PC-9 (cell line): Measurements from ENCODE around the gene TMEM14A. TPM values are rescaled to one million over a fixed set of nuclear protein-coding genes. Genes with fewer than 3 reads are reported as not detected.
"Not testable (repeated sequence)": the region's sequence is repeated elsewhere in the genome, so short reads cannot be mapped to it uniquely, and the experiment has no call there.

ENCODE experiments used
- BruUV-seq: library from RNA; stranded (reverse); fragments of 400-500 nt; replicated peaks from 2 replicates; lab custom pipeline; 2021; lab: Mats Ljungman, UMichigan
- CTCF ChIA-PET: fragments of 300-600 bp; sonication (Branson Sonifier 250); formaldehyde crosslinking; loops from one replicate; lab custom pipeline; 2022; ENCODE audit warnings: antibody characterized with exemption; lab: Charles Lee
- POLR2A ChIA-PET: fragments of 300-600 bp; sonication (Branson Sonifier 250); formaldehyde crosslinking; loops from one replicate; lab custom pipeline; 2022; ENCODE audit warnings: antibody characterized with exemption; ENCODE audit not compliant: unreplicated experiment; lab: Charles Lee
- DNase-seq, 2 experiments: peaks; one replicate each; pipeline versions ENCODE4 v3.0.0 to v3.0.0-alpha.2; 2015 to 2022; ENCODE audit warnings: mixed read lengths in 1 of 2
- H2AFZ ChIP-seq: fragments of 200-600 bp; sonication (generic); 2 replicates; pipeline ENCODE4 v1.8.1; 2017; ENCODE audit warnings: antibody characterized with exemption
- H3F3A ChIP-seq: fragments of 200-600 bp; sonication (generic); 2 replicates; pipeline ENCODE4 v1.8.1; 2017; ENCODE audit warnings: antibody characterized with exemption, mild to moderate bottlenecking, low read depth; ENCODE audit not compliant: insufficient read depth
- H3K27ac ChIP-seq: fragments of 200-600 bp; sonication (generic); 2 replicates; pipeline ENCODE4 v1.6.1; 2016; ENCODE audit warnings: mixed run types
- H3K27me3 ChIP-seq: fragments of 200-600 bp; sonication (generic); 2 replicates; pipeline ENCODE4 v1.6.1; 2016; ENCODE audit warnings: low read depth, mixed run types; ENCODE audit not compliant: insufficient read depth
- H3K36me3 ChIP-seq: fragments of 200-600 bp; sonication (generic); 2 replicates; pipeline ENCODE4 v1.6.1; 2016; ENCODE audit warnings: low read depth, mixed run types
- H3K4me1 ChIP-seq: fragments of 200-600 bp; sonication (generic); replicated peaks from 2 replicates; pipeline ENCODE4 v1.6.1; 2016; ENCODE audit warnings: mixed run types; ENCODE audit not compliant: insufficient read depth
- H3K4me2 ChIP-seq: fragments of 200-600 bp; sonication (generic); 2 replicates; pipeline ENCODE4 v1.6.1; 2017; ENCODE audit warnings: mixed run types
- H3K4me3 ChIP-seq: fragments of 200-600 bp; sonication (generic); 2 replicates; pipeline ENCODE4 v1.6.1; 2016; ENCODE audit warnings: mixed run types
- H3K79me2 ChIP-seq: fragments of 200-600 bp; sonication (generic); 2 replicates; pipeline ENCODE4 v1.6.1; 2017; ENCODE audit warnings: low read depth, mixed run types
- H3K9me2 ChIP-seq: fragments of 200-600 bp; sonication (generic); 2 replicates; pipeline ENCODE4 v1.8.1; 2017; ENCODE audit warnings: mild to moderate bottlenecking; ENCODE audit not compliant: insufficient read depth
- H3K9me3 ChIP-seq: fragments of 200-600 bp; sonication (generic); 2 replicates; pipeline ENCODE4 v1.8.1; 2016; ENCODE audit warnings: low read depth; ENCODE audit not compliant: insufficient read depth
- H4K20me1 ChIP-seq: fragments of 200-600 bp; sonication (generic); 2 replicates; pipeline ENCODE4 v1.8.1; 2017; ENCODE audit not compliant: insufficient read depth
- EZH2 ChIP-seq: fragments of 200-600 bp; sonication (generic); IDR thresholded peaks from 2 replicates; pipeline ENCODE4 v1.8.0; 2017; ENCODE audit warnings: antibody characterized with exemption, low read depth
- intact Hi-C: fragments of 100-400 bp; cut with micrococcal nuclease; formaldehyde crosslinking; loops from one replicate; pipeline ENCODE4 v1.10.0; 2022; ENCODE audit not compliant: unreplicated experiment
- total RNA-seq: library from RNA; stranded (reverse); gene quantifications from 2 replicates; pipeline ENCODE4 v1.2.3, GENCODE V29; 2021
- TF ChIP-seq, protein P1 (sequence below): fragments of 200-600 bp; sonication (generic); conservative IDR thresholded peaks from 2 replicates; pipeline ENCODE4 v1.6.1; 2017; ENCODE audit warnings: mixed run types, antibody characterized with exemption, mild to moderate bottlenecking, moderate library complexity

Gene TMEM14A
- total RNA-seq, 1 experiment from 2014 or later: 75.2 TPM

DNA sequence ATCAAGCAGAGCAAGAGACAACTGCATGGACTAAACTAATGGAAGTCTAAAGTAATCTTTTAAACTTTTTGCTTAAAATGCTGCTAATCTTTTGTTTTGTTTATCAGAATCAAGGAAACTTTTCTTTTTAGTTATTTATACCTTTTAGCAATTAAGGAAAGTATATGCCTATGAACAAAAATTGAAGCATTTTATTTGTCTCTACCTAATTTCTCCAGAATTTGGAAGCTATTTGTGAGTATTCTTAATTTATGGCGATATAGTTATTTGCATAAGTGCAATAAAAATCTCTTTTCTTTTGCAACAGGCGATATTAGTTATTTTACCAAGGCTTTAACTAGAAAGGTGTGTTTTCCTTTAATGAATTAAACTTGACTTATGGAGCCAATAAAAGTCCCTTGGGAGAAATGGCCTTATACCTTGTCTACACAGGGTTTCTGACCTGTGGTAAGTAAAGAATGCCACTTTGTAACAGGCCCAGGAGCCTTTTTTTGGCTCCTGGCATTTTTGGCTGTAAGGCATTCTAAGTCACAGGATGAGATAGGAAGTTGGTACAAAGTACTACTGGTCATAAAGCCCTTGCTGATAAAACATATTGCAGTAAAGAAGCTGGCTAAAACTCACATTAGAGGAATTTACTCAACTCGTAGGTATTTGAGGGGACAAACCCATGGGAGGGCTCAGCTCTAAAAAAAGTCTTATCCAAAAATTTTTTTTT, 37.2 kb downstream of the TMEM14A start:
- peaks cover 7% of the 10 kb centered on the region; the same call in 1 of the 2 replicates for H3K9me3 ChIP-seq
- no peak overlapping the region for H2AFZ ChIP-seq
- H3K4me1 ChIP-seq: no peaks in the 10 kb centered on the region
- H3K79me2 ChIP-seq: no peaks in the 10 kb centered on the region
- no peaks in the 10 kb centered on the region for H4K20me1 ChIP-seq
- H3K36me3 ChIP-seq: no peaks in the 10 kb centered on the region
- no peak overlapping the region for H3K4me2 ChIP-seq
- no peak overlapping the region for H3K4me3 ChIP-seq
- no peaks in the 10 kb centered on the region for H3K9me2 ChIP-seq
- CTCF ChIA-PET: no interaction called here
- intact Hi-C loops: no loop called here
- no peaks in the 10 kb centered on the region for H3K27me3 ChIP-seq
- H3F3A ChIP-seq: no peaks in the 10 kb centered on the region
- TF ChIP-seq EZH2: no peak
- TF ChIP-seq, protein P1, sequence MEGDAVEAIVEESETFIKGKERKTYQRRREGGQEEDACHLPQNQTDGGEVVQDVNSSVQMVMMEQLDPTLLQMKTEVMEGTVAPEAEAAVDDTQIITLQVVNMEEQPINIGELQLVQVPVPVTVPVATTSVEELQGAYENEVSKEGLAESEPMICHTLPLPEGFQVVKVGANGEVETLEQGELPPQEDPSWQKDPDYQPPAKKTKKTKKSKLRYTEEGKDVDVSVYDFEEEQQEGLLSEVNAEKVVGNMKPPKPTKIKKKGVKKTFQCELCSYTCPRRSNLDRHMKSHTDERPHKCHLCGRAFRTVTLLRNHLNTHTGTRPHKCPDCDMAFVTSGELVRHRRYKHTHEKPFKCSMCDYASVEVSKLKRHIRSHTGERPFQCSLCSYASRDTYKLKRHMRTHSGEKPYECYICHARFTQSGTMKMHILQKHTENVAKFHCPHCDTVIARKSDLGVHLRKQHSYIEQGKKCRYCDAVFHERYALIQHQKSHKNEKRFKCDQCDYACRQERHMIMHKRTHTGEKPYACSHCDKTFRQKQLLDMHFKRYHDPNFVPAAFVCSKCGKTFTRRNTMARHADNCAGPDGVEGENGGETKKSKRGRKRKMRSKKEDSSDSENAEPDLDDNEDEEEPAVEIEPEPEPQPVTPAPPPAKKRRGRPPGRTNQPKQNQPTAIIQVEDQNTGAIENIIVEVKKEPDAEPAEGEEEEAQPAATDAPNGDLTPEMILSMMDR: no peak
- no peak for DNase-seq
- H3K27ac ChIP-seq: no peak overlapping the region
- POLR2A ChIA-PET: no interaction called here
- no TSS peak for BruUV-seq

DNA sequence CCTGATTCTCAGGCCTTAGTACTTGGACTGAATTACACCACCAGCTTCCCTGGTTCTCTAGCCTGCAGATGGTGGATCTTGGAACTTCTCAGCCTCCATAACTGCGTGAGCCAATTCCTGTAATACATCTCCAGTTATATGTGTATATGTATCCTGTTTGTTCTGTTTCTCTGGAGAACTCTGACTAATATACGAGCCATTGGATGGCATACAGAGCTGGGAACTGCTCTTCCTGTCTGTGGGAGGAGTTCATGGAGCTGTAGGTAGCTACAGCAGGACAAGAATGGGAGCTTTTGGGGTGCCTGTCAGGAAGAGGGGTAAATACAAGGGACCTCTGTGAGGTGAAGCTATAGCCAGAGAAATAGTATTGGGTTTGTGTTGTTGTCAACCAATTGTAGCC, 41.2 kb downstream of the TMEM14A start:
- H3K4me3 ChIP-seq: no peak overlapping the region
- no peak overlapping the region for H3K27ac ChIP-seq
- no peaks in the 10 kb centered on the region for H3K79me2 ChIP-seq
- no peaks in the 10 kb centered on the region for H3F3A ChIP-seq
- no peaks in the 10 kb centered on the region for H3K27me3 ChIP-seq
- H3K9me2 ChIP-seq: no peaks in the 10 kb centered on the region
- no peak for TF ChIP-seq EZH2
- TF ChIP-seq, protein P1: no peak
- intact Hi-C loops: no loop called here
- BruUV-seq: no TSS peak
- H4K20me1 ChIP-seq: no peaks in the 10 kb centered on the region
- DNase-seq: no peak
- no peak overlapping the region for H2AFZ ChIP-seq
- H3K4me1 ChIP-seq: no peaks in the 10 kb centered on the region
- ChIA-PET CTCF (no interaction called here), POLR2A (no interaction called here)
- peaks cover 7% of the 10 kb centered on the region; the same call in 1 of the 2 replicates for H3K9me3 ChIP-seq
- H3K4me2 ChIP-seq: no peak overlapping the region
- no peaks in the 10 kb centered on the region for H3K36me3 ChIP-seq

DNA sequence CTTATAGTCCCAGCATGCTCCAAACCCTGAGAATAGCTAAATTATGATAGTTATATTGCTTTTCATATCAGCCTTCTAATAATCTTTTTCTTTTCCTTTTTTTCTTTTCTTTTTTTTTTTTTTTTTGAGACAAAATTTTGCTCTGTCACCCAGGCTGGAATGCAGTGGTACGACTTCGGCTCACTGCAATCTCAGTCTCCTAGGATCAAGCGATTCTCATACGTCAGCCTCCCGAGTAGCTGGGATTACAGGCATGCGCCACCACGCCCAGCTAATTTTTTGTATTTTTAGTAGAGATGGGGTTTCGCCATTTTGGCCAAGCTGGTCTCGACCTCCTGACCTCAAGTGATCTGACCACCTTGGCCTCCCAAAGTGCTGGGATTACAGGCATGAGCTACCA, 43.8 kb downstream of the TMEM14A start:
- H2AFZ ChIP-seq, H4K20me1 ChIP-seq, H3K9me2 ChIP-seq, H3K4me3 ChIP-seq, H3K27me3 ChIP-seq, CTCF ChIA-PET, H3K4me1 ChIP-seq, BruUV-seq, H3K27ac ChIP-seq, H3K4me2 ChIP-seq, DNase-seq, intact Hi-C loops, H3K9me3 ChIP-seq, H3K36me3 ChIP-seq, H3K79me2 ChIP-seq, H3F3A ChIP-seq: not testable (repeated sequence)
- POLR2A ChIA-PET: interaction anchor here (0.7 kb wide), 1 partner anchor 27 kb away, joined by 3 read pairs; no protein-coding TSS in a partner anchor
